ENCODE measurements around the gene CDKL1. TPM values are rescaled to one million over a fixed set of nuclear protein-coding genes. Genes with fewer than 3 reads are reported as not detected.

The CDKL1 gene
- total and polyA plus RNA-seq, 2 of the 13 experiments (the other 11 are each of a cell fraction or from before 2014, with no cell fraction given) = 4.4 to 5.1 TPM

DNA sequence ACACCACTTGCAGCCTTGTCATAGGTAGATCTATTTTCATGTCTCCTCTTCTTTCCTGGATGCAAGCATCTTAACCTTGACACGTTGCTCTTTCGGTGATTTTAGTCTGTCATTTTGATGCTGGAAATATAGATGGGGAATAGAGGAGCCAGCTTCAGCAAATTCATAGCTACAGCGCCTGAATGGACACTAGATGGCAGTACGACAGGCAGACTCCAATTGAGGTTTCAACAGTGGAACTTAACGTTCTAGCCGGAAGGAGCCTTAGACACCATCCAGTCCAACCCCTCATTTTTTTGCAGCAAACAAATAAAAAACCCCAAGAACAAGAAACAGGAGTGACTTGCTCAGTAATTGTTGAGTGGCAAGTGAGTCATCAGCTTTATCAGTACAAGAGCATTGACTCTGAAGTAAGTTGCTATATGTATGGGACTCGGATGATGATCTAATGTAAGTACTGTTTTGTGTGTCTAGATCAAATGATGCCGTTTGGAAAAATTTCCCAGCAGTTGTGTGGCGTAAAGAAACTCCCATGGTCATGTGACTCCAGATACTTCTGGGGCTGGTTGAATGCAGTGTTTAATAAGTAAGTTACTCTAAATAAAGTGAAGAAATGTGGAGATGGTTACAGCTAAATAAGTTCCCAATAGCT is 75.5 kb downstream of the CDKL1 start (continued):
- TF ChIP-seq ERF (CRISPR knock-in tag; IDR thresholded peaks at IDR 0.05) (0 out of 2 replicates have a peak, but pooled peaks have one; percentile 50), NFRKB (IDR thresholded peaks at IDR 0.05) (no peak), GATAD2A (CRISPR knock-in tag; IDR thresholded peaks at IDR 0.05) (0 out of 2 replicates have a peak, but pooled peaks have one; percentile 22), KLF16 (CRISPR knock-in tag; IDR thresholded peaks at IDR 0.05) (0 out of 4 replicates have a peak, but pooled peaks of 1 of the 2 experiments have one; percentile 41), GTF3A (CRISPR knock-in tag; conservative IDR thresholded peaks at IDR 0.05) (no peak), ZNF674 (CRISPR knock-in tag; IDR thresholded peaks at IDR 0.05; ENCODE audit: low read depth) (no peak), ZNF12 (CRISPR knock-in tag; IDR thresholded peaks at IDR 0.05) (0 out of 2 replicates have a peak, but pooled peaks have one; percentile 18), KMT2B (CRISPR knock-in tag; IDR thresholded peaks at IDR 0.05) (0 out of 2 replicates have a peak, but pooled peaks have one; percentile 34), RAD21 (CRISPR knock-in tag; IDR thresholded peaks at IDR 0.05) (peak; percentile 34; the same call in 1 of the 2 replicates), KMT2A (CRISPR knock-in tag; IDR thresholded peaks at IDR 0.05) (peak; percentile 37; the same call in 1 of the 2 replicates), FOSL2 (CRISPR knock-in tag; IDR thresholded peaks at IDR 0.05) (peak; percentile 23; the same call in 1 of the 2 replicates), ZNF883 (CRISPR knock-in tag; IDR thresholded peaks at IDR 0.05; ENCODE audit: not compliant biosample characterization) (no peak), TBX2 (CRISPR knock-in tag; IDR thresholded peaks at IDR 0.05; ENCODE audit: borderline replicate concordance) (no peak), STAG1 (CRISPR knock-in tag; IDR thresholded peaks at IDR 0.05) (peak; percentile 68), CTCF (CRISPR knock-in tag; IDR thresholded peaks at IDR 0.05) (peak; percentile 89), FLYWCH1 (CRISPR knock-in tag; IDR thresholded peaks at IDR 0.05) (no peak), KDM4B (CRISPR knock-in tag; IDR thresholded peaks at IDR 0.05) (peak; percentile 15; the same call in 1 of the 2 replicates), ZNF407 (CRISPR knock-in tag; IDR thresholded peaks at IDR 0.05; ENCODE audit: not compliant biosample characterization) (no peak), SAP130 (CRISPR knock-in tag; IDR thresholded peaks at IDR 0.05; ENCODE audit: low read depth) (peak; percentile 44), DNMT3B (CRISPR knock-in tag; conservative IDR thresholded peaks at IDR 0.05) (0 out of 2 replicates have a peak, but pooled peaks have one; percentile 42)
- TF ChIP-seq, protein P1, sequence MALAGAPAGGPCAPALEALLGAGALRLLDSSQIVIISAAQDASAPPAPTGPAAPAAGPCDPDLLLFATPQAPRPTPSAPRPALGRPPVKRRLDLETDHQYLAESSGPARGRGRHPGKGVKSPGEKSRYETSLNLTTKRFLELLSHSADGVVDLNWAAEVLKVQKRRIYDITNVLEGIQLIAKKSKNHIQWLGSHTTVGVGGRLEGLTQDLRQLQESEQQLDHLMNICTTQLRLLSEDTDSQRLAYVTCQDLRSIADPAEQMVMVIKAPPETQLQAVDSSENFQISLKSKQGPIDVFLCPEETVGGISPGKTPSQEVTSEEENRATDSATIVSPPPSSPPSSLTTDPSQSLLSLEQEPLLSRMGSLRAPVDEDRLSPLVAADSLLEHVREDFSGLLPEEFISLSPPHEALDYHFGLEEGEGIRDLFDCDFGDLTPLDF (CRISPR knock-in tag; IDR thresholded peaks at IDR 0.05) = no peak
